ENCODE measurements around the gene STRA8.
"Not testable (repeated sequence)": the region's sequence is repeated elsewhere in the genome, so short reads cannot be mapped to it uniquely, and the experiment has no call there.

Gene STRA8

DNA sequence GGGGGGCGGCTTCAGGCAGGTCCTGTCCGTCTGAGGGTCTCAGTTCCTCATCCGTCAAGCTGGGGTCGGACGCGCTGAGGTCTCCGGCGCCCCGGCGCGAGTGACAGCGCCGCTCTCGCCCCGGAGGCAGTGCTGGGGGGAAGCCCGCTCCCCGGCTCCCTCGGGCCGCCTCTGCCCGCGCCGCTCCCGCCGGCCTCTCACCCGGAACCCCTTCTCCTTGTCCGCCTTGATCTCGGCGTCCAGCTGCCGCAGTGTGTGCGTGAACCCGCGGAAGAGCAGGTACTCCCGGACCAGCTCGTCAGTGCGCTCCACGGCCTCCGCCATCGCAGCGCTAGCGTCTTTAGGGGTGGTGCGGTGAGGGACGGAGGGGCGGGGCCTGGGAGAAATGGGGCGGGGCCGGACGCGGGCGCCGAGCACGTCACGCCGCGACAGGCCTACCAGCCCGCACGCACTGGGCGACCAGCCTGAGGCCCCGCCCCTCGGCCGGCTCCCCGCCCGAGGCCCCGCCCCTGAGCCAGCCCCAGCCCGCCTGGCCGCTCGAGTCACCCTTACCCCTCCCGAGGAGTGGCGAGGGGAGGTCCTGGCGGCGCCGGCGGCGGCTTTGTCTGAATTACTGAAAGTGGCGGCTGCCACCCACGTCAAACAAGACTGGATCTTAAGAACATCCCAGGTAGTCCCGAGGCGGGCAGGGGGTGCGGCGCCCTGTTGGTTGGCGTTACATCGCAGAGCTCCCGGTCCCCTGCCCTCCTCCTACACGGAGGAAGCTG is 22.3 kb upstream of the STRA8 start, which contains the start of gene WDR91:
WDR91 (minus strand) TSS at position 348 of the 767 bp plus-strand sequence; CDS start at position 324, 24 bp downstream.
- peak within 1 kb of the TSS; percentile 93 for H3K4me2 ChIP-seq (ENCODE audit: low read length)

DNA sequence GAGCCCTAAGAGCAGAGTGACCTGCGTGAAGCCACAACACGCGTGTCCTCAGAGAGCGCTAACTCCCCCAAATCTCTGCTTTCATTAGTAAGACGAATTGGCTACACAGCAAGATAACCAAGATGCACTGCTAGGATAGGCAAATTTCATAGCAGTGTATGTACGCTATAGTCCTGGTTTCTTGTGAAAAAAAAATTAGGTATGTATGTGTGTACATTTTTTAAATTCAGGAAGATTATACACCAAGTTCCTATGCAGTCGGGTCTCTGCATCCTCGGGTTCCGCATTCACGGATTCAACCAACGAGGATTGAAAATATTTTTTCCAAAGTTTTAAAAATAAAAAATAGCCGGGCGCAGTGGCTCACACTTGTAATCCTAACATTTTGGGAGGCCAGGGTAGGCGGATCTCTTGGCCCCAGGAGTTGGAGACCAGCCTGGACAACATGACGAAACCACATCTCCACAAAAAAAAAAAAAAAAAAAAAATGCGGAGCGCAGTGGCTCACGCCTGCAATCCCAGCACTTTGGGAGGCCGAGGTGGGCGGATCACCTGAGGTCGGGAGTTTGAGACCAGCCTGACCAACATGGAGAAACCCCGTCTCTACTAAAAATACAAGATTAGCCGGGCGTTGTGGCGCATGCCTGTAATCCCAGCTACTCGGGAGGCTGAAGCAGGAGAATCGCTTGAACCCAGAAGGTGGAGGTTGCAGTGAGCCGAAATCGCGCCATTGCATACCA is 21.5 kb upstream of the STRA8 start:
- not testable (repeated sequence) for H3K27ac ChIP-seq (ENCODE audit: low read depth, low read length, poor library complexity, severe bottlenecking); H3K36me3 ChIP-seq (ENCODE audit: insufficient read depth, low read length); H3K9me2 ChIP-seq (ENCODE audit: low read depth, low read length); H3K79me2 ChIP-seq (ENCODE audit: insufficient read depth, low read length); H4K20me1 ChIP-seq (ENCODE audit: insufficient read depth, low read length); H3K27me3 ChIP-seq (ENCODE audit: insufficient read depth, low read length); H3K9me3 ChIP-seq (ENCODE audit: low read length); H3F3A ChIP-seq (ENCODE audit: insufficient read depth, low read length)
- peak overlapping the region; percentile 77 for H3K4me3 ChIP-seq (ENCODE audit: low read depth, low read length, poor library complexity, severe bottlenecking)
- peak overlapping the region; percentile 93 for H3K4me2 ChIP-seq (ENCODE audit: low read length)
- peaks cover 42% of the 10 kb centered on the region for H3K4me1 ChIP-seq (ENCODE audit: insufficient read depth, low read length, severe bottlenecking)
- peak overlapping the region; percentile 74 for H3K9ac ChIP-seq (ENCODE audit: low read length)
- peak overlapping the region; percentile 71 for H2AFZ ChIP-seq (ENCODE audit: low read length)

More for the DNA sequence above, 22.3 kb upstream of the STRA8 start, which contains the start of gene WDR91:
- TF ChIP-seq EZH2 (IDR thresholded peaks at IDR 0.05; ENCODE audit: borderline replicate concordance, low read length), result no peak
- TF ChIP-seq, protein P1, sequence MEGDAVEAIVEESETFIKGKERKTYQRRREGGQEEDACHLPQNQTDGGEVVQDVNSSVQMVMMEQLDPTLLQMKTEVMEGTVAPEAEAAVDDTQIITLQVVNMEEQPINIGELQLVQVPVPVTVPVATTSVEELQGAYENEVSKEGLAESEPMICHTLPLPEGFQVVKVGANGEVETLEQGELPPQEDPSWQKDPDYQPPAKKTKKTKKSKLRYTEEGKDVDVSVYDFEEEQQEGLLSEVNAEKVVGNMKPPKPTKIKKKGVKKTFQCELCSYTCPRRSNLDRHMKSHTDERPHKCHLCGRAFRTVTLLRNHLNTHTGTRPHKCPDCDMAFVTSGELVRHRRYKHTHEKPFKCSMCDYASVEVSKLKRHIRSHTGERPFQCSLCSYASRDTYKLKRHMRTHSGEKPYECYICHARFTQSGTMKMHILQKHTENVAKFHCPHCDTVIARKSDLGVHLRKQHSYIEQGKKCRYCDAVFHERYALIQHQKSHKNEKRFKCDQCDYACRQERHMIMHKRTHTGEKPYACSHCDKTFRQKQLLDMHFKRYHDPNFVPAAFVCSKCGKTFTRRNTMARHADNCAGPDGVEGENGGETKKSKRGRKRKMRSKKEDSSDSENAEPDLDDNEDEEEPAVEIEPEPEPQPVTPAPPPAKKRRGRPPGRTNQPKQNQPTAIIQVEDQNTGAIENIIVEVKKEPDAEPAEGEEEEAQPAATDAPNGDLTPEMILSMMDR (IDR thresholded peaks at IDR 0.05; ENCODE audit: low read length), result peak; percentile 42; the same call in 1 of the 2 replicates
- Histone ChIP-seq H3K9me2 (ENCODE audit: low read depth, low read length) (no peaks in the 10 kb centered on the region), H4K20me1 (ENCODE audit: insufficient read depth, low read length) (no peaks in the 10 kb centered on the region), H3K79me2 (ENCODE audit: insufficient read depth, low read length) (no peaks in the 10 kb centered on the region), H3K36me3 (ENCODE audit: insufficient read depth, low read length) (peaks cover 9% of the 10 kb centered on the region; the same call in 1 of the 2 replicates), H3K9ac (ENCODE audit: low read length) (peak within 1 kb of the TSS; percentile 74), H3K4me3 (ENCODE audit: low read depth, low read length, poor library complexity, severe bottlenecking) (peak within 1 kb of the TSS; percentile 77), H3K27ac (ENCODE audit: low read depth, low read length, poor library complexity, severe bottlenecking) (peak within 1 kb of the TSS; percentile 6), H2AFZ (ENCODE audit: low read length) (peak within 1 kb of the TSS; percentile 71), H3K4me1 (ENCODE audit: insufficient read depth, low read length, severe bottlenecking) (peaks cover 48% of the 10 kb centered on the region), H3F3A (ENCODE audit: insufficient read depth, low read length) (no peaks in the 10 kb centered on the region), H3K9me3 (ENCODE audit: low read length) (no peaks in the 10 kb centered on the region), H3K27me3 (ENCODE audit: insufficient read depth, low read length) (no peaks in the 10 kb centered on the region)

DNA sequence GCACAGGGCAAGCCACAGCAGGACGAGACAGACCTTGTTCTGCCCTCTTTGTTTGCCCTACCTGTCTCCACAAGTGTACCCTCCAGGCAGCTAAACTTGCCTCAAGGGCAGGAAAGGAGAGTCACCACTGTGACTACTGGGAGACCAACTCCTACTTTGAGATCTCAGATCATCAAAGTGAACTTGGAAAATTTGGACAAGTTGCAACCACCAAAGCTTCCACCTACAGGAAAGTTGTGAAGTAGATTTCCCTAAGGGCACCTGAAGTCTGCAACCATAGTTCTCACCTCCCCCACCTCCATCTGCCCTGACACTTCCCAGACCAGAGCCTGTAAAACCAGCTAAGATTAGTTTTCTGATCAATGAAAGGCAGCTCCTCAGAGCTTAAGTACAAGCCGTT is 19.8 kb upstream of the STRA8 start:
- H3K9me3 ChIP-seq (ENCODE audit: low read length), result no peaks in the 10 kb centered on the region
- H3K4me2 ChIP-seq (ENCODE audit: low read length), result no peak overlapping the region
- no peaks in the 10 kb centered on the region for H3K79me2 ChIP-seq (ENCODE audit: insufficient read depth, low read length)
- no peaks in the 10 kb centered on the region for H3F3A ChIP-seq (ENCODE audit: insufficient read depth, low read length)
- no peaks in the 10 kb centered on the region for H3K27me3 ChIP-seq (ENCODE audit: insufficient read depth, low read length)
- H3K4me1 ChIP-seq (ENCODE audit: insufficient read depth, low read length, severe bottlenecking), result peaks cover 25% of the 10 kb centered on the region
- H3K4me3 ChIP-seq (ENCODE audit: low read depth, low read length, poor library complexity, severe bottlenecking), result no peak overlapping the region
- no peak overlapping the region for H3K9ac ChIP-seq (ENCODE audit: low read length)
- H3K27ac ChIP-seq (ENCODE audit: low read depth, low read length, poor library complexity, severe bottlenecking), result no peak overlapping the region
- no peaks in the 10 kb centered on the region for H3K9me2 ChIP-seq (ENCODE audit: low read depth, low read length)
- H3K36me3 ChIP-seq (ENCODE audit: insufficient read depth, low read length), result peaks cover 4% of the 10 kb centered on the region; the same call in 1 of the 2 replicates
- TF ChIP-seq, protein P1 (IDR thresholded peaks at IDR 0.05; ENCODE audit: low read length), result no peak
- TF ChIP-seq EZH2 (IDR thresholded peaks at IDR 0.05; ENCODE audit: borderline replicate concordance, low read length), result no peak
- no peak overlapping the region for H2AFZ ChIP-seq (ENCODE audit: low read length)
- H4K20me1 ChIP-seq (ENCODE audit: insufficient read depth, low read length), result no peaks in the 10 kb centered on the region

All from OCI-LY1 (cell line).